GM04503 (cell line): ENCODE data around the gene GPR108.
A peak's percentile ranks its signal among the peaks of the same experiment; 100 is the strongest.
"Not testable (repeated sequence)": the region's sequence is repeated elsewhere in the genome, so short reads cannot be mapped to it uniquely, and the experiment has no call there.

Source experiments
- DNase-seq: peaks from one replicate; pipeline ENCODE4 v3.0.0-alpha.2; 2012; ENCODE audit warnings: low read depth

GPR108 gene

GRCh38 chr19:6720369-6721137 lies 16.8 kb downstream of the GPR108 start, which contains the start of gene C3:
TSS of gene C3 (minus strand) at chr19:6720650. CDS start at chr19:6720589, 61 bp downstream.
- peak; percentile 63 for DNase-seq

GRCh38 chr19:6719992-6720368 lies 17.4 kb downstream of the GPR108 start:
- DNase-seq, result no peak

GRCh38 chr19:6719540-6719861 lies 17.9 kb downstream of the GPR108 start:
- no peak for DNase-seq

- DNase-seq, result no peak
These were observed 18.4 kb downstream of the GPR108 start for GRCh38 chr19:6718741-6719539.

GRCh38 chr19:6718111-6718740 lies 19.2 kb downstream of the GPR108 start:
- DNase-seq, result no peak

- DNase-seq, result no peak
These were observed 19.9 kb downstream of the GPR108 start for GRCh38 chr19:6717441-6717971.

GRCh38 chr19:6717036-6717435 lies 20.3 kb downstream of the GPR108 start:
- DNase-seq, result no peak

- DNase-seq, result no peak
These were observed 20.8 kb downstream of the GPR108 start for GRCh38 chr19:6716610-6716970.

- no peak for DNase-seq
These were observed 22.4 kb downstream of the GPR108 start for GRCh38 chr19:6714749-6715555.

GRCh38 chr19:6713773-6714692 lies 23.3 kb downstream of the GPR108 start:
- no peak for DNase-seq

- no peak for DNase-seq
These were observed 24.4 kb downstream of the GPR108 start for GRCh38 chr19:6712692-6713670.

- no peak for DNase-seq
These were observed 25.1 kb downstream of the GPR108 start for GRCh38 chr19:6712231-6712630.

GRCh38 chr19:6711605-6712004 lies 25.8 kb downstream of the GPR108 start:
- DNase-seq, result no peak

- DNase-seq, result no peak
These were observed 26.4 kb downstream of the GPR108 start for GRCh38 chr19:6711078-6711361.

- DNase-seq, result no peak
These were observed 26.9 kb downstream of the GPR108 start for GRCh38 chr19:6710273-6711077.

- no peak for DNase-seq
These were observed 27.8 kb downstream of the GPR108 start for GRCh38 chr19:6709549-6709948.

- not testable (repeated sequence) for DNase-seq
These were observed 28.5 kb downstream of the GPR108 start for GRCh38 chr19:6708913-6709312.

GRCh38 chr19:6708346-6708745 lies 29.0 kb downstream of the GPR108 start:
- no peak for DNase-seq

- DNase-seq, result no peak
These were observed 29.7 kb downstream of the GPR108 start for GRCh38 chr19:6707658-6708018.
